PFSK-1 (cell line): ENCODE results near the gene NCLN.

Source experiments
- FOXP2 ChIP-seq: optimal IDR thresholded peaks from 2 replicates; pipeline ENCODE3; 2011; ENCODE audit warnings: borderline replicate concordance, control low read depth, inconsistent platforms; ENCODE audit not compliant: insufficient read depth; ENCODE audit errors: extremely low read length, extremely low read depth
- POLR2AphosphoS5 ChIP-seq: IDR thresholded peaks from 2 replicates; pipeline ENCODE4 v1.6.1; 2012; ENCODE audit warnings: low read depth, mild to moderate bottlenecking, control low read depth, low read length, moderate library complexity
- SIN3A ChIP-seq: IDR thresholded peaks from 2 replicates; pipeline ENCODE4 v1.6.1; 2012; ENCODE audit warnings: mild to moderate bottlenecking, low read length, moderate library complexity, borderline replicate concordance; ENCODE audit not compliant: insufficient read depth
- TAF1 ChIP-seq: IDR thresholded peaks from 2 replicates; pipeline ENCODE4 v1.6.1; 2012; ENCODE audit warnings: low read length, control low read depth, borderline replicate concordance; ENCODE audit not compliant: insufficient read depth
- TF ChIP-seq, protein P1 (sequence below), 2 experiments: IDR thresholded peaks; 2 replicates each; pipeline versions ENCODE4 v1.6.1 to v1.8.0; 2011 to 2012; ENCODE audit warnings: low read depth in 2 of 2, low read length in 2 of 2, control low read depth in 1 of 2, inconsistent platforms in 1 of 2, mild to moderate bottlenecking in 1 of 2, moderate library complexity in 1 of 2; ENCODE audit not compliant: insufficient read depth in 1 of 2

Gene NCLN

DNA sequence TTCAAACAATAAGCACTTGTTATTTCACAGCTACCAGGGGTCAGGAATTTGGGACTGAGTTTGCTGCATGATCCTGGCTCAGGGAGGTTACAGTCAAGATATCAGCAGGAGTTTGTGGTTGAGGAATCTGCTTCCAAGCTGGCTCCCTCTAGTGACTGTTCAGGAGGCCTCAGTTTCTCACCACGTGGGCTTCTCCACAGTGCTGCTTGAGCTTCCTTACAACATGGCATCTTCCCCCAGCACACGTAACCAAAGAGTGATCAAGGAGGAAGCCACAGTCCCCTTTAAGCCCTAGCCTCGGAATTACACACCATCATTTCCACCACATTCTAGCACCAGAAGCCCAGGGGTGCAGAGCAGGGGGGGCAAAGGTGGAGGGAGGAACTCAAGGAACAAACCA, 67.5 kb downstream of the NCLN start:
- TF ChIP-seq SIN3A (no peak), FOXP2 (no peak), TAF1 (no peak), POLR2AphosphoS5 (no peak)
- TF ChIP-seq, protein P1, sequence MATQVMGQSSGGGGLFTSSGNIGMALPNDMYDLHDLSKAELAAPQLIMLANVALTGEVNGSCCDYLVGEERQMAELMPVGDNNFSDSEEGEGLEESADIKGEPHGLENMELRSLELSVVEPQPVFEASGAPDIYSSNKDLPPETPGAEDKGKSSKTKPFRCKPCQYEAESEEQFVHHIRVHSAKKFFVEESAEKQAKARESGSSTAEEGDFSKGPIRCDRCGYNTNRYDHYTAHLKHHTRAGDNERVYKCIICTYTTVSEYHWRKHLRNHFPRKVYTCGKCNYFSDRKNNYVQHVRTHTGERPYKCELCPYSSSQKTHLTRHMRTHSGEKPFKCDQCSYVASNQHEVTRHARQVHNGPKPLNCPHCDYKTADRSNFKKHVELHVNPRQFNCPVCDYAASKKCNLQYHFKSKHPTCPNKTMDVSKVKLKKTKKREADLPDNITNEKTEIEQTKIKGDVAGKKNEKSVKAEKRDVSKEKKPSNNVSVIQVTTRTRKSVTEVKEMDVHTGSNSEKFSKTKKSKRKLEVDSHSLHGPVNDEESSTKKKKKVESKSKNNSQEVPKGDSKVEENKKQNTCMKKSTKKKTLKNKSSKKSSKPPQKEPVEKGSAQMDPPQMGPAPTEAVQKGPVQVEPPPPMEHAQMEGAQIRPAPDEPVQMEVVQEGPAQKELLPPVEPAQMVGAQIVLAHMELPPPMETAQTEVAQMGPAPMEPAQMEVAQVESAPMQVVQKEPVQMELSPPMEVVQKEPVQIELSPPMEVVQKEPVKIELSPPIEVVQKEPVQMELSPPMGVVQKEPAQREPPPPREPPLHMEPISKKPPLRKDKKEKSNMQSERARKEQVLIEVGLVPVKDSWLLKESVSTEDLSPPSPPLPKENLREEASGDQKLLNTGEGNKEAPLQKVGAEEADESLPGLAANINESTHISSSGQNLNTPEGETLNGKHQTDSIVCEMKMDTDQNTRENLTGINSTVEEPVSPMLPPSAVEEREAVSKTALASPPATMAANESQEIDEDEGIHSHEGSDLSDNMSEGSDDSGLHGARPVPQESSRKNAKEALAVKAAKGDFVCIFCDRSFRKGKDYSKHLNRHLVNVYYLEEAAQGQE (IDR thresholded peaks at IDR 0.05; ENCODE audit: insufficient read depth in 1 of 2, low read depth in 2 of 2, low read length in 2 of 2): no peak

DNA sequence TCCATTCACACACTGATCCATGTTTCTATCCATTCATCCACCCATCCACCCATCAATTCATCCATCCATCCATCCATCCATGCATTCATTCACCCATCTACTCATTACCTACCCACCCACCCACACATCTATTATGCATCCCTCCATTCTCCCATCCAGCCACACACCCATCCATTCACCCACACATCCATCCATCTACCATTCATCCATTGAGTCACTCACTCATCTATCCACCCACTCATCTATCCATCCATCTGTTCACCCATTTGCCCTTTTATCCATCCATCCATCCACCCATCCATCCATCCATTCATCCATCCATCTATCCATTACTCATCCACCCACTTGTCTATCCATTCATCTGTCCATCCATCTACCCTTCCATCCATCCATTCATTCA, 68.8 kb downstream of the NCLN start:
- TF ChIP-seq TAF1 (no peak), SIN3A (no peak), FOXP2 (no peak)
- TF ChIP-seq, protein P1 (IDR thresholded peaks at IDR 0.05; ENCODE audit: insufficient read depth in 1 of 2, low read depth in 2 of 2, low read length in 2 of 2): no peak

DNA sequence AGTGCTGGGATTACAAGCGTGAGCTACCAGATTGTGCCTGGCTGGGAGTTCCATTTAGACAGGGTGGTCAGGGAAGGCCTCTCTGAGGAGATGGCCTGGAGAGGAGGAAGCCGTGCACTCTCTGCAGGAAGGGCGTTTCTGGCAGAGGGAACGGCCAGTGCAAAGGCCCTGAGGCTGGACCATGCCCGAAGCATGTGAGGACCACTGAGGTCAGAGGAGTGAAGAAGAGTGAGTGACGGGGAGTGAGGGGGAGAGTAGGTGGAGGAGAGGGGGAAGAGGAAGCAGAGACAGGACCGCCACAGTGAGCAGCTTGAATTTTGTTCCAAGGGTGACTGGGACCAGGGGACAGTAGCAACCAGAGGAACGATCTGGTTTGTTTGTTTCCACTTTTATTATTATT, 71.3 kb downstream of the NCLN start:
- TF ChIP-seq FOXP2 (no peak), SIN3A (no peak), TAF1 (no peak)
